ENCODE measurements around the gene MMP15.

MMP15 gene

GRCh38 chr16:58019866-58020538, 5.6 kb upstream of the MMP15 start:
- DNase-seq, result no peak

GRCh38 chr16:58020628-58021521, 4.7 kb upstream of the MMP15 start:
- peak; percentile 77 for DNase-seq

- no peak for DNase-seq
Observed at GRCh38 chr16:58021661-58022551, 3.6 kb upstream of the MMP15 start.

- peak; percentile 30 for DNase-seq
Observed at GRCh38 chr16:58022601-58023371, 2.8 kb upstream of the MMP15 start.

GRCh38 chr16:58024486-58025350, 836 bp upstream of the MMP15 start:
- DNase-seq, result peak; percentile 79

- DNase-seq, result peak; percentile 52
Observed at GRCh38 chr16:58026139-58026704, 668 bp downstream of the MMP15 start.

- no peak for DNase-seq
Observed at GRCh38 chr16:58026705-58027160, 1.2 kb downstream of the MMP15 start.

- DNase-seq, result peak; percentile 34
Observed at GRCh38 chr16:58027161-58027915, 1.8 kb downstream of the MMP15 start.

GRCh38 chr16:58027916-58028455, 2.4 kb downstream of the MMP15 start:
- no peak for DNase-seq

GRCh38 chr16:58028541-58029070, 3.1 kb downstream of the MMP15 start:
- DNase-seq, result no peak

GRCh38 chr16:58029410-58029809, 3.9 kb downstream of the MMP15 start:
- DNase-seq, result no peak

- DNase-seq, result no peak
Observed at GRCh38 chr16:58030136-58030840, 4.7 kb downstream of the MMP15 start.

GRCh38 chr16:58031016-58031800, 5.7 kb downstream of the MMP15 start:
- no peak for DNase-seq

- DNase-seq, result no peak
Observed at GRCh38 chr16:58032710-58033293, 7.2 kb downstream of the MMP15 start.

- DNase-seq, result no peak
Observed at GRCh38 chr16:58034128-58034685, 8.7 kb downstream of the MMP15 start.

- no peak for DNase-seq
Observed at GRCh38 chr16:58034774-58035173, 9.2 kb downstream of the MMP15 start.

Measured in hematopoietic multipotent progenitor cell treated with erythropoietin and hydrocortisone succinate and interleukin-3 and kit ligand, for 6 days (in vitro differentiated cells).